Measurements from ENCODE around the gene IFITM10.
A peak's percentile ranks its signal among the peaks of the same experiment; 100 is the strongest.
"Not testable (repeated sequence)": the region's sequence is repeated elsewhere in the genome, so short reads cannot be mapped to it uniquely, and the experiment has no call there.

IFITM10 gene

GRCh38 chr11:1778141-1778911, 27.9 kb upstream of the IFITM10 start:
- DNase-seq (ENCODE audit: low read depth in 2 of 2), result no peak

GRCh38 chr11:1777737-1778136, 27.3 kb upstream of the IFITM10 start:
- DNase-seq (ENCODE audit: low read depth in 2 of 2), result no peak

DNA sequence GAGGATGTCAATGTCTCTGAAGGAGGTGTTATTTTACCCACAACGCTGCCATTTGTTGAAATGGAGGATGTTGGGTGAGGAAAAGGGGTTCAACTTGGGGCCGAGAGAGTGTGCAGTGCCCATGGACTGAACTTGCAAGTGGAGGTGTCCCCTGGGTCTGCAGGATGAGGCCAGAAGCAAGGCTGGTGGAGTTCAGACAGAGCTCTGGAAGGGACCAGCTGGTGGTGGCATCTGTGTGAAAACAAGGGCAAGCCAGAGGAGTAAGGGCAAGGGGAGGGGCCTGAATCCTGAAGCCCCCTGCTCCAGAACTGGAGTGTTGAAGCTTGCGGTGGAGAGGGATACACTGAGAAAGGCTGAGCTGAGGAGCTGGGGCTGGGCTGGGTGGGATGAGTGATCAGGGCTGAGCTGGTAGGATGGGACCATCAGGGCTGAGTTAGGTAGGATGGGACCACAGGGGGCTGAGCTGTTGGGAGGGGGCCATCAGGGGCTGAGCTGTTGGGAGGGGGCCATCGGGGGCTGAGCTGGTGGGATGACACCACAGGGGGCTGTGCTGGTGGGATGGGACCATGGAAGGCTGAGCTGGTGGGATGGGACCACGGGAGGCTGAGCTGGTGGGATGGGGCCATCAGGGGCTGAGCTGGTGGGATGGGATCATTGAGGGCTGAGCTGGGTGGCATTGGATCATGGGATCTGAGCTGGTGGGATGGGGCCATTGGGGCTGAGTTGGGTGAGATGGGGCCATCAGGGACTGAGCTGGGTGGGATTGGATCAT, 26.7 kb upstream of the IFITM10 start:
- DNase-seq (ENCODE audit: low read depth in 2 of 2), result no peak

DNA sequence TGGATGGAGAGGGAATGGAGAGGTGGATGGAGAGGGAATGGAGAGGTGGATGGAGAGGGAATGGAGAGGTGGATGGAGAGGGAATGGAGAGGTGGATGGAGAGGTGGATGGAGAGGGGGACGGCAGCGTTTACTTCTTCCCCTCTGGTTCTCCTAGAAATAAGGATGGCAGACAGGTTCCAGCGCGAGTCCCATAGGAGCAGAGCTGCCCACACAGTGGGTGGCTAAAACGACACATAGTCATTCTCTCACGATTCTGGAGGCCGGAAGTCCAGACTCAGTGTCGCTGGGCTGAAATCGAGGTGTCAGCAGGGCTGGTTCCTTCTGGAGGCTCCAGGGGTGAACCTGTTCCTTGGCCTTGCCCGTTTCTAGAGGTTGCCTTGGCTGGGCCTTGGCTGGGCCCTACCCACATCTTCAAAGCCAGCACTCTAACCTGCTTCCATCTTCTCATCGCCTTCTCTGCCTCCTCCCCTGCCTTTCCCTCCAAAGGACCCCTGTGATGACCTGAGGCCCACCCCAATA, 26.0 kb upstream of the IFITM10 start:
- DNase-seq (ENCODE audit: low read depth in 2 of 2), result no peak

DNA sequence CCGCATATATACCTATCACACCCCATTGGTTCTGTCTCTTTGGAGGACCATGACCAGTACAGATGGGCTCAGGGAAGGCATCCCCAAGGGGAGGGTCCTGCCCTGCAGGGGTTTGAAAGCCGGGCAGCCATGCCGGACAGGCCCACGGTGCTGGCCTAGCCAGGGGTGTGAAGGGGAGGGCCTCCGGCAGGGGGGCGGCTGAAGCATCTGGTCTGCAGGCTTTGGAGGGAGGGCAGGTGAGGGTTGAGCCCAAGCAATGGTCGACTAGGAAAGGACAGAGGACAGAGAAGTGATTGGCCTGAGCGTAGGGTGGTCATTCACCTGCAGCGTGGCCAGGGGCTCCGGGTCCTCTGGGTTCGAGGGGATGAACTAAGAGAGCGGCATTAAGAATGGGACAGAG, 24.5 kb upstream of the IFITM10 start:
- no peak for DNase-seq (ENCODE audit: low read depth in 2 of 2)

DNA sequence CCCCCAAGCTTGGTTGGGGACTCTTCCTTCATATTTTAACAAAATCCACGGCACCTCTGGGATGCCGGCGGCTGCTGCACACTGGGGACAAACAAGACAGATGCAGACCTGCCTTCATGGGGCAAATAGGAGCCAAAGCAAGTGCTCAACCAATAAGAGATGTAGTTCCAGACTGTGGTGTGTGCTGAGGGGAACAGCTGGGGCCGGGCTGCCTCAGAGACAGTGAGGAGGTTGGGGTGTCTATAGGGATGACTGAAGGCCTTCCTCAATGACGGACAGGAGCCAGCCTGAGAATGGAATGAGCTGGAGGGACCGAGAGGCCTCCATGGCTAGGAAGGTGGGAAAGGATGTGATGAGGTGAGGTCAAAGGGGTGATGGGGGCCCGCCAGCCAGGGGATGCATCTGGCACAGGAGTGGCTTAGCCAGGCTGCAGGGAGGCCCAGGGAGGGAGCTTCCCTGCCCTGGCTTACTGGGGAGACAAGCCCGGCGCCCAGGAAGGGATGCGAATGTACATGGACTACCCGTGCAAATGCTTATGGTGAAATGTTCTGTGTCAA, 23.7 kb upstream of the IFITM10 start:
- no peak for DNase-seq (ENCODE audit: low read depth in 2 of 2)

DNA sequence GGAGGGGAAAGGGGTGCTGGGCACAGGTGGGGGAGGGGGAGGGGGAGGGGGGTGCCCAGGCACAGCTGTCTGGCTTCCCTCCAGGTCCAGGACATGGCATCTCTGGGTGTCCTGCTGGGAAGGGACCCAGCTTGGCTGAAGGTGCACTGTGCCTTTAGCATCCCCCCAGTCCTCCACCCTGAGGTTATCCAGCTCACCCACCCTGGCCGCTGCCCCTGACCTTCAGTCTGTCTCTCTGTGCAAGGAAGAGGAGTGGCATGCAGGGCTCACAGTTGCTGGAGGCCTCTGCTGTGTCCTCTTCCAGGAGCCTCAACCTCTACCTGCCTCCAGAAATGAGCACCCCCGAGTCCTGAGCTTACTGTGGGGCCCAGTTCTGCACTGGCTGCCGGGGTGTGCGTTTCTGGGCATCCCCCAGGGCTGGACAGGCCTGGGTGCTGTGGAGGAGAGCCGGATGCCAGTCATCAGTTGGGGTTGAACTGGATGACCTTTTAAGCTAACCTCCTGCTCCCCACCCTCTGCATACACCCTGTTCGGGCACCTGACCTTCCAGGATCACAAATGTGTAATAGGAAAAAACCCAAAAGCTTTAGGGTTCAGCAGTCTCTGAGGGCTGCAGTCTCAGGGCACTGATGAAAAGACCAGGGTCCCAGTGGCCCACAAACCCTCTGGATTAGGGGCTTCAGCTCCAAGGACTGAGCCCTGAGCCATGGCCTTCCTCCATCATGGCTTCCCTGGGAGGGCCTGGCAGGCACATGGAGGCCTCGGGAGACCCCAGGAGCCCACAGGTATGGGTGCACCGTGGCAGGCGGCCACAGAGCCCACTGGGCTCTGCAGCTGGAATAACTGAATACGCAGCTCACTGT, 23.0 kb upstream of the IFITM10 start:
- DNase-seq (ENCODE audit: low read depth in 2 of 2), result no peak

- DNase-seq (ENCODE audit: low read depth in 2 of 2), result peak; percentile 79
These were observed 22.1 kb upstream of the IFITM10 start for GRCh38 chr11:1772270-1773130.

- peak; percentile 33 to 35 for DNase-seq (ENCODE audit: low read depth in 2 of 2)
These were observed 21.3 kb upstream of the IFITM10 start for GRCh38 chr11:1771700-1772099.

- DNase-seq (ENCODE audit: low read depth in 2 of 2), result no peak
These were observed 20.9 kb upstream of the IFITM10 start for GRCh38 chr11:1771273-1771672.

- DNase-seq (ENCODE audit: low read depth in 2 of 2), result no peak
These were observed 20.1 kb upstream of the IFITM10 start for GRCh38 chr11:1770528-1770927.

GRCh38 chr11:1770061-1770460, 19.7 kb upstream of the IFITM10 start:
- DNase-seq (ENCODE audit: low read depth in 2 of 2), result no peak

DNA sequence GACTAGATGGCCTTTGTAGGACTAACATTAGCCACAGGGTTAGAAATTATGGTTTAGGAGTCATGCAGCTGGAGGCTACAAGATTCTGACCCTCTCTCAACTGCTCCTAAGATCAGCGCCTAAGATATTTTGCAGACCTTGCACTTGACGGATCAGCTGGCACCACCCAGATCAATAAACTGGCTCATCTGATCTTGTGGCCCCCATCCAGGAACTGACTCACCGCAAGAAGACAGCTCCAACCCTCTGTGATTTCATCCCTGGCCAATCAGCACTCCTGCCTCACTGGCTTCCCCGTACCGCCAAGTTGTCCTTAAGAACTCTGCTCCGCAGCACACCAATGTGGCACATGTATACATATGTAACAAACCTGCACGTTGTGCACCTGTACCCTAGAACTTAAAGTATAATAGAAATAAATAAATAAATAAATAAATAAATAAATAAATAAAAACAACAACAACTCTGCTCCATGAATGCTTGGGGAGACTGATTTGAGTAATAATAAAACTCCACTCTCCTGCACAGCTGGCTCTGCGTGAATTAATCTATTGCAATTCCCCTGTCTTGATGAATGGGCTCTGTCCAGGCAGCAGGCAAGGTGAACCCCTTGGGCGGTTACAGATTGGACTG, 19.0 kb upstream of the IFITM10 start:
- DNase-seq (ENCODE audit: low read depth in 2 of 2), result not testable (repeated sequence)

- DNase-seq (ENCODE audit: low read depth in 2 of 2), result no peak
These were observed 17.7 kb upstream of the IFITM10 start for GRCh38 chr11:1768141-1768469.

- no peak for DNase-seq (ENCODE audit: low read depth in 2 of 2)
These were observed 17.2 kb upstream of the IFITM10 start for GRCh38 chr11:1767399-1768140.

GRCh38 chr11:1766719-1767398, 16.5 kb upstream of the IFITM10 start:
- no peak for DNase-seq (ENCODE audit: low read depth in 2 of 2)

DNA sequence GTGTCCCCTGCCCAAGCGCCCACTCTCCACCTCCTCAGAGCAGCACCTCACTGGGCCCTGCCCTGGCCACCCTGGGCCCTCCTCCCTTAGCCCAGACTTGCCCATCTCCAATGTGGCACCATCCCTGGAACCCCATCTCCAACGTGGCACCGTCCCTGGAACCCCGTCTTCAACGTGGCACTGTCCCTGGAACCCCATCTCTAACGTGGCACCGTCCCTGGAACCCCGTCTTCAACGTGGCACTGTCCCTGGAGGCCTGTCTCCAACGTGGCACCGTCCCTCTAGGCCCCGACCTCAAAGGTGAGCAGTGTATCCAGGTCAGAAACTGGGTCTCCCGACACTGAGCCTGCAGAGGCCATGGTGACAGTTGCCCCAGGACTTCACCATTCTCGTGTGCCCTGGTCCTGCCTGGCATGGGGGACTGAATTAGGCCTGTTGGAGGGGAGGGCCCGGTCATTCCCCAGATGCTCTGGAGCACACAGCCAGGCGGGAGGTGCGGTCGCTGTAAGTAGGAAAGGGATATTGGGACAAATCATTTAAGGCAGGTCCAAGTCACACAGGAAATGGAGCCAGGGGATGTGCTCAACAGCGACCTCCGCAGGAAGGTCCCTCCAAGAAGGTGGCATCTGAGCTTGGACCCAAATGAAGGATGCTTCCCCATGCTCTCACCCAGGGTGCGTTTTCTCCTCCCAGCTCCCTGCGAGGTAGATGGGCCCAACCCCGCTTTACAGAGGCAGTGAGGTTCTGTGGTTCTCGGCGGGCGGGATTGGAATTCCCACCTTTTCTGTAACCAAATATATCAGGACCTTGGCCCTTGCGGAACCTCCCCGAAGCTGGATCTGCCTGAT, 15.7 kb upstream of the IFITM10 start:
- DNase-seq (ENCODE audit: low read depth in 2 of 2), result no peak

All from fibroblast of skin of left biceps (primary cell).